GM12878 (cell line): ENCODE results near the gene GTPBP3.

ENCODE experiments used
- CTCF ChIP-seq, 3 experiments: IDR thresholded peaks in 2 of 3; conservative IDR thresholded peaks in 1 of 3; 2 replicates each; pipeline ENCODE4 v1.5.1; 2011; ENCODE audit warnings: low read depth in 3 of 3, low read length in 3 of 3, mild to moderate bottlenecking in 3 of 3, control low read depth in 2 of 3, moderate library complexity in 2 of 3, inconsistent platforms in 1 of 3, mixed read lengths in 1 of 3; ENCODE audit not compliant: control insufficient read depth in 2 of 3, insufficient read depth in 1 of 3; ENCODE audit errors: extremely low read depth in 1 of 3
- RCOR1 ChIP-seq: conservative IDR thresholded peaks from 2 replicates; pipeline ENCODE4 v1.6.1; 2012; ENCODE audit warnings: low read depth, low read length, improper control_type of control experiment

DNA sequence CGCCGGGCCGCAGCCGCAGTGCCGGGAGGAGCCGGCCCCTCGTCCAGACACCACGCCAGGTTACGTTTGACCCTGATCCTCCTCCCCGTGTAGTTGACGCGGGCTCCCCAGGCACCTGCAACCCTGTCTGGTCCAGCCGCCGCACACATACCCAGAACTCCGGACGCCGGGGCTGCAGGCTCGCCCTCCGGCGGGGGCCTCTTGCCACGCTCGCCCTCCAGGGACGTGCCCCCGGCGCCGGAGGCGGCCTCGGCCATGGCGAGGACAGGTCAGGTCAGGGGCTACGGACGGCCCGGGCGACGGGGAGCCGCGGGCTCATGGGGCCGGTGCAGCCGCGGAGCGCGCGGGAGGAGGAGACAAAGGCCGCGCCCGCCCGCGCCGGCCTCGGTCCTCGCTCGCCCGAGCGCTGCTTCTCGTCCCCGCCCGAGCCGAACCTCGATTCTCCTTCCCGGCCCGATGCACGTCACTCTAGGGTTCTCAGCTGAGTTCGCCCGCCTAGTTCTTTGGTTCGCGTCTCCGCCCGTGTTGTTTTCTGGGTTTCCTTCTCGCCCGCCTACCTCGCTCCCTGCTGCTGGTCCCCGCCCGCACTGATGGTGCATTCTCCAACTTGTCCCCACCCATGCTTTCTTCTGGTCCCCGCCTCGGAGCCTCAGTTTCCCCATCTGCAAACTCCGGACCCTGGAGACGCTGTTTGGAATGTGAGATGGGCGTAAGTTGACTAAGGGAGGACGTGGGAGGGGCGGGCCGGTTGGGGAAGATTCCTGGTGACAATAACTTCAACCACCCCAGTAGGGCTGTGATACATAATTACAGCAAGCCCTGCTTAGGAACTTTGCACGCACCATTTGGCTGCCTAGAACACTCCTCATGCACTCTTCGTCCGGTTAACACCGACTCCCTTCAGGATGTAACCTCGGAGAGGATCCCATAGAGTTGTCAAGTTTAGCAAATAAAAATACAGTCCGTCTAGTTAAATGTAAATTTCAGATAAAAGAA, 2.6 kb upstream of the GTPBP3 start, which contains the start of gene ANO8:
- TF ChIP-seq RCOR1 (no peak), CTCF (IDR thresholded peaks at IDR 0.05 in 2 of 3, conservative IDR thresholded peaks at IDR 0.05 in 1 of 3; ENCODE audit: control insufficient read depth in 2 of 3, extremely low read depth in 1 of 3, insufficient read depth in 1 of 3, low read depth in 3 of 3, low read length in 3 of 3) (no peak)
